Vagina (tissue), 2 donors: ENCODE data around the gene SMOC2.

Experiments
- POLR2A ChIP-seq, 2 donors: fragments of 450-650 bp; IDR thresholded peaks; one replicate each; pipeline ENCODE4 v1.6.1; 2017; ENCODE audit warnings: antibody characterized with exemption in 2 of 2, mild to moderate bottlenecking in 2 of 2, moderate library complexity in 2 of 2
- POLR2AphosphoS5 ChIP-seq, 2 donors: sonication (generic); formaldehyde crosslinking; IDR thresholded peaks; one replicate each; pipeline ENCODE4 v1.9.0; 2017; ENCODE audit warnings: antibody characterized with exemption in 2 of 2, mild to moderate bottlenecking in 2 of 2, low read depth in 1 of 2; ENCODE audit not compliant: insufficient read depth in 1 of 2
- TF ChIP-seq, protein P1 (sequence below), 3 experiments: fragments of 450-650 bp in 2 of 3; fragments of 200-600 bp in 1 of 3; sonication (generic) in 1 of 3; IDR thresholded peaks; one replicate each; pipeline ENCODE4 v1.5.1; 2017 to 2019; ENCODE audit warnings: antibody characterized with exemption in 3 of 3, mild to moderate bottlenecking in 2 of 3, moderate library complexity in 2 of 3

DNA sequence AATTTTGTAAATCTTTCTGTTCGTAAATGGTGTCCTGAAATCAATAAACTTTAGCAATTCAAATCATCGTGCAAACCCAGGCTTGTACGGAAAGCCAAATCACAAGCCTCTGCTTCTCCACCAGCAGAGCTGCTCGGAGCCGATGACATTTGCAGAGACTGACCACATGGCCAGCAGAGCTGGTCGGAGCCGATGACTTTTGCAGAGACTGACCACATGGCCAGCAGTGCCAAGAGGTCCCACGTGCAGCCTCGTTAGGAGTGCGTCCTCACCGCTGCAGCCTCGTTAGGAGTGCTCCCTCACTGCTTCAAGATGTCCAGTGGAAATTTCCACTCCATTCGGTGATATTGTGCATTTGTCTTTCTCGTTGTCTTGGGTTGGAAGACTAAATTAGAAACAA is 28.5 kb downstream of the SMOC2 start:
- TF ChIP-seq POLR2A (IDR thresholded peaks at IDR 0.05) = no peak
- no peak for TF ChIP-seq POLR2AphosphoS5 (IDR thresholded peaks at IDR 0.05; ENCODE audit: insufficient read depth in 1 of 2, low read depth in 1 of 2)
- TF ChIP-seq, protein P1, sequence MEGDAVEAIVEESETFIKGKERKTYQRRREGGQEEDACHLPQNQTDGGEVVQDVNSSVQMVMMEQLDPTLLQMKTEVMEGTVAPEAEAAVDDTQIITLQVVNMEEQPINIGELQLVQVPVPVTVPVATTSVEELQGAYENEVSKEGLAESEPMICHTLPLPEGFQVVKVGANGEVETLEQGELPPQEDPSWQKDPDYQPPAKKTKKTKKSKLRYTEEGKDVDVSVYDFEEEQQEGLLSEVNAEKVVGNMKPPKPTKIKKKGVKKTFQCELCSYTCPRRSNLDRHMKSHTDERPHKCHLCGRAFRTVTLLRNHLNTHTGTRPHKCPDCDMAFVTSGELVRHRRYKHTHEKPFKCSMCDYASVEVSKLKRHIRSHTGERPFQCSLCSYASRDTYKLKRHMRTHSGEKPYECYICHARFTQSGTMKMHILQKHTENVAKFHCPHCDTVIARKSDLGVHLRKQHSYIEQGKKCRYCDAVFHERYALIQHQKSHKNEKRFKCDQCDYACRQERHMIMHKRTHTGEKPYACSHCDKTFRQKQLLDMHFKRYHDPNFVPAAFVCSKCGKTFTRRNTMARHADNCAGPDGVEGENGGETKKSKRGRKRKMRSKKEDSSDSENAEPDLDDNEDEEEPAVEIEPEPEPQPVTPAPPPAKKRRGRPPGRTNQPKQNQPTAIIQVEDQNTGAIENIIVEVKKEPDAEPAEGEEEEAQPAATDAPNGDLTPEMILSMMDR (IDR thresholded peaks at IDR 0.05) = no peak
